HUDEP-2 (cell line): Measurements from ENCODE around the gene OR10J4.
"Not testable (repeated sequence)": the region's sequence is repeated elsewhere in the genome, so short reads cannot be mapped to it uniquely, and the experiment has no call there.

Source experiments
- DNase-seq, 76 experiments: peaks; one replicate each; lab custom pipeline; 2025; ENCODE audit not compliant: unreplicated experiment in 76 of 76; lab: John Stamatoyannopoulos, UW

Gene OR10J4

DNA sequence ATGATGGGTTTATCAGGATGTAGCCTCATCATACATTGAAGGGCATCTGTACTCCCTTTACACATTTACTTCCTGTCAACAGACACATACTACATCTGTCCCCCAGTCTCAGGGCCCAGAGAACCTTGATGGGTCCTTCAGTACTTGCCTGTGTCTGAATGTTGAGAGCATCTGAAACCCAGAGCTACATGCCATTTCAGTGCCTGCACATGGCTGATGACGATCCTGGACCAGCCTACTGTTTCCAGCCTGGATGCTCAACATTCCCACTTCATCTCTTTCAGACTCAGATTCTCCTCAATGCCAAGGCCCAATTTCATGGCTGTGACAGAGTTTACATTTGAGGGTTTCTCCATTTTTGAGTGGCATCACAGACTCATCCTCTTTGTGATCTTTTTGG lies at the start of gene OR10J4:
OR10J4 (plus strand) TSS at position 301 of the 400 bp plus-strand sequence.
- no peak for DNase-seq

DNA sequence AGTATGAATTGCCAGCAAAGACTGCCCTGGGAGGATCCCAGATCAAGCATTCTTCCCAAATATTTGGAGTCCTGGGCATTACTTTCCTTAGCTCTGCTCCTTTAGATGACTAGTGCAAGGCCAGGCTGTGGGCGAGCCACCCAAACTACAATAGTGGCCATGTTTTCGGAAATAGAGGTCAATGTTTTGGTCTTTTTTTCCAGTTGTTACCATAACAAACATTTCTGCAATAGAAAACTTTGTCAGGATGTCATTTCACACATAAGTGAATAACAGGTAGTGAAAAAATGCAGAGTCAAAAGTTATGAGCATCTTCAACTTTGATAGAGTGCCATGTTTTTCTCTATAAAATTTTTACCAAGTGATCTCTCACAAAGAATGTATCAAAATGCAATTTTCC lies 25.2 kb upstream of the OR10J4 start:
- no peak for DNase-seq

DNA sequence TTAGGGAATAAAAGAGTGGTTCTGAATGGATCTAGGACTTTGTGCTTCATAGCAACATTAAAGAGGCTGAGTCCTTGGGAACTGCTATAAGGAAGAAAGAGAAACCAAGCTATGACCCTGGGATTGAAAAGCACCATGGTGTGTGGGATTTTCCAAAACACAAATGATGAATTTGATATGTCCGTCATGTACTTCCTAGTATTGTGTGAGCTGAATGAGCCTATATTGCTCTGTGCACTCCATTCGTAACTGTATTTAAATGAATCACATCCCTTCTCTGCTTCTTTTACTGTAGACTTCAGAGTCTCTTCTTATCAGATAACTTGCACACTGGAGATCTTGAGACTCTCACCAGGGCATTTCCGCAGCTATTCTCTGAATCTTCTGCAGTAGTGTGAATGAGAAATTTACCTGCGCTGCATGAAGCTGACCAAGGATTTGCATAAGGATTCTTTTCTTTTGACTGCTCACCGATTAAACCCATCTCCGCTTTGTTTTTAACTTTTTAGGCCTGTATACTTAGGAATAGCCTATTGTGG lies 23.1 kb upstream of the OR10J4 start:
- no peak for DNase-seq

DNA sequence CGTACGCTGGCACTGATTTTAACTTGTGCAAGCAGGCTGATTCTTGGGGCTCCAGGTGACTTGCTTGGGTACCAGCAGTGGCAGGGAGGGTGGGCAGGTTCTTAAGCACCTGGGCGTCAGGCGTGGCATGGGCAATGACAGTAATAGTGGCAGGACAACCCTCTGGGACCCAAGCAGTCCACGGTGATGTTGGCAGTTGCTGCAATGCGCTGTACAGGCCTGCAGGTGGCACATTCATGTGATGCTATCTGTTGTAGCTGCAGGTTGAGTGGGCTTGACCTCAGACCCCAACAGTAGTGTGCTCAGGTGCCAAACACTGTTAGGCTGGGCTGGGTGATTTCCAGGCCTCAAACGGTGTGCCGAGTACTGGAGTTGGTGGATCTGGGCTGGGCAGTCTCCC lies 10.2 kb upstream of the OR10J4 start:
- DNase-seq = no peak

DNA sequence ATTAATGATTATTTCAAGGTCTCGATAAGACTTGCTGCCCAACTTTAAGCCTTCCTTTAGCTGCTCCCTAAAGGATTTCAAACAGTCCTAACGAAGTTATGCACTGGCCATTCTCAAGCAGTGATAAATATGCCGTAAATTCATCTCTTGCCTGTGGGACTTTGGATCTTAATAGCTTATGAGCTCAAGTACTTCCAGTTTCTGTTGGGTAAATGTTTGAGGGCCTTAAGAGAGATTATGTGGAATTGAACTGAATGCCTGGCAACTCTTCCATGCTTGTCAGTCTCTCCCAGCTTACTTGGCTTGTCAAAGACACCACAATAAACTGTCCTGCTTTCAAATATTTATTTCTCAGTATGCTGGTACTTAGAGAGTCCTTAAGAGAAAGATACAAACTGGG lies 3.5 kb upstream of the OR10J4 start:
- DNase-seq = no peak

DNA sequence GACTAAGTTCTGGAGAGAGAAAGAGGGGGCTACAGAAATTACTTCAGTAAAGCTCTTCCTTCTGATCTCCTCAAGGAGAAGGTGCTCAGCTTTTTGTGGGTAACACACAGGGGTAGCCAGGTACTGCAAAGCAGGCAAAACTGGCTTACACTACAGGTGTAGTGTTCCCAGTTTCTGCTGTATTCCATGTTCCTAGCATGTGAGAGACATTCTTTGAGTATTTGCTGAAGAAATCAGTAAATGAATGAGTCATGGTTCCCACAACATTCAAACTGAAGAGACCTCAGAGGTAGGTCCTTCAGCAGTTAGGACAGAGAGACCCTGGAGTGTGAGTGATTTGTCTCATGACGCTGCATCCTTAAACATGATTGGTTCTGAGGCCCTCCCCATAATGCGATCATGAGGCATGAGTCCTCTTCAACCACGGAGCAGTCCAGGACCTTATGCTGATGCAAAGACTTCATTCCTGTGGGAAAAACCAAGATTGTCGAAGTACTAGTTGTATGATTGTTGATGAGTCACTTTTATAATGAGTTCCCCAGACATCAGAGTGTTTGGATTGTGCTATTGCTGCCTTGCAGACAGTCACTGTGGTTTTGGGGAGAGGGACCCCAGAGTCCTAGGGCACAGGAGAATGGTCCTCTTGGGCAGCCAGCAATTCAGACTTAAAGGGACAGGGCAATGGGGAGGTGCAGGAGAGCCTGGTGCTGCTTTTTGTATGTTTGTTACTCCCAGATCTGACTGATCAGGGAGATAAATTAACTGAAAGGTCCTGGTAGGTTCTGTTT lies 2.7 kb upstream of the OR10J4 start:
- DNase-seq = no peak

DNA sequence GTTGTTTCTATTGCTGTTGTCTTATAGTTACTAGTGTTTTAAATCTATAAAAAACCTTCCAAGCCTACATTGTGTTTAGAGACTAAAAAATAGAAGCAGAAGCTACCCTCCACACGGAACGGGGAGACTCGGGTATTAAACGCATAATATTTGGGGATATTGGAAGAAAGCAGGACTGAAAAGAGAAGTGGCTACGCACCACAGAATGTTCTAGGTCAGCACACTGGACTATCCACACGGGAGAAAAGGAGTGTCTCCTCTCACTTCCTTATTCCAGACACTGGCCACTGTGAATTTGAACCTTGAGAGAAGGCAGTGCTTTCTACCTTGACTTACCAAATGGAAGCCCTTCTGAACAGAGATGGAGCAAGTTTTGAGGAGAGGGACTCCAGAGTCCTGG lies 1.0 kb upstream of the OR10J4 start:
- no peak for DNase-seq

DNA sequence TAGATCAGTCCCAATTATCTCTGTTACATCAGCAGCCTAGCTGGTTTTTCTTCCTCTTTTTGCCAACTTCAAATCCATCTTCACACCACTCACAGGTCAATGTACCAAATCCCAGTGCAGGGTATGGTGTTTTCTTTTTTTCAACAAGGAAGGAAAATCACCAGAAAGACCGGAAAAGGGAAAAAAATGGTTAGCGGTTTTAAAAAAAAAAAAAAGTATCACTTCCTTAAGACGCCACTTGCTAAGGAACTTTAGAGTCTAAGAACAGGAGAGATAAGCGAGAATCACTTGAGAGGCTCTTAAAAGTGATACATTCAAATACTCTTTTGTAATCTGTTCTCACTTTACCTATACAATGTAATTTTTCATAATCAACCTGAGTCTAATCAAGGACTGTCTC lies 4.5 kb downstream of the OR10J4 start:
- DNase-seq = no peak

DNA sequence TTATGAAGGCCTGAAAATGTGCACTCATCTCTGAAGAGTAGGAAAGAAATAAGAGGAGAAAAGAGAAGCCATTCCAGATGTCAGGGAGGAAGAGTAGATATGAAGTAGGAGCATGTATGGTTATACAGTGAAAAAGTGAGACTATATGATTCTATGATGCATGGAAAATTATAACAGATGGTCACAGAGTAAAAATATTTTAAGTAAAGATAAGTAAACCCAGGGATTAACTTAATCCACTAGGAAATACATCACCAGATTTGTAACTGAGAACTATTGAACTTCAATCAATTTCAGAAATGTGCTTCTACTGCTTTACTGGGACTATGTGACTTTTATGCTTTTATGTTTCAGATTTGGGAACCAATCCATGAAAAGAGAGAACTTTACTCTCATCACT lies 7.4 kb downstream of the OR10J4 start, which contains the start of gene OR10J1:
OR10J1 (plus strand) TSS at position 301 of the 400 bp plus-strand sequence; CDS start at position 371, 70 bp downstream.
- no peak for DNase-seq

DNA sequence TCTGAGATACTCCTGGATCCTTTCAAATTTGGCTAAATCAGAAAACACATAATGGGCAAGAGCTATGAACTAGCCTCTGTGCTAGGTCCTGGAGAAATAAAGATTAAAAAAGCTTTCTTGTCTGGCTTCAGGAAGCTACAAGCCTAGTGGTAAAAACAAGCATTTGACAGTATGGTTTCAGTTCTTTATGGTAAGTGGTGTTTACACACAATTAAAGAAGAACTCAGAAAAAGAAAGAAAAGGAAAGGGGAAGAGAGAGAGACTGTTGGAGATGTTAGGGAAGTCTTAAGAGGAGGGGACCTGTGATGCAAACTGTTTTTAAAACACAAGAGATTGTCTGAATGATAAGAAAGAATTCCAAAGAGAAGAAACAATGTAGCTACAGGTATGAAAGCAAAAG lies 9.4 kb downstream of the OR10J4 start:
- DNase-seq = no peak

DNA sequence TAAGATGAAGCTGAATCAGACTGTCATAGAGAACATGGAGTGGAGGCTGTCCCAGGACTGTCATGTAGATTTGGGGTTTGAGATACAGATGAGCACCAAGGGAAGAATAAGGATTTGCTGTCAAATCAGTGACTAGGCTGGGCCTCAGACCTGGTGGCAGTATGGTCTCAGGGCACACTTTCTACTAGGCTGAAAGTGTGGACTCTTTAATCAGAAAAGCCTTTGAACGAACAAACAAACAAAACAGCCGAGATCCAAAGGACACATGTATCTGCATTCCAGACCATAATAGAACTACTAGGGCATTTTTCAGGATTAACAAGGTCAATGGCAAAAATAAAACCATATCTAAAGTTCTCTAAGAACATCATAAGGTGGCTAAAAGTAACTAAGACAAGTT lies 10.4 kb downstream of the OR10J4 start:
- no peak for DNase-seq

DNA sequence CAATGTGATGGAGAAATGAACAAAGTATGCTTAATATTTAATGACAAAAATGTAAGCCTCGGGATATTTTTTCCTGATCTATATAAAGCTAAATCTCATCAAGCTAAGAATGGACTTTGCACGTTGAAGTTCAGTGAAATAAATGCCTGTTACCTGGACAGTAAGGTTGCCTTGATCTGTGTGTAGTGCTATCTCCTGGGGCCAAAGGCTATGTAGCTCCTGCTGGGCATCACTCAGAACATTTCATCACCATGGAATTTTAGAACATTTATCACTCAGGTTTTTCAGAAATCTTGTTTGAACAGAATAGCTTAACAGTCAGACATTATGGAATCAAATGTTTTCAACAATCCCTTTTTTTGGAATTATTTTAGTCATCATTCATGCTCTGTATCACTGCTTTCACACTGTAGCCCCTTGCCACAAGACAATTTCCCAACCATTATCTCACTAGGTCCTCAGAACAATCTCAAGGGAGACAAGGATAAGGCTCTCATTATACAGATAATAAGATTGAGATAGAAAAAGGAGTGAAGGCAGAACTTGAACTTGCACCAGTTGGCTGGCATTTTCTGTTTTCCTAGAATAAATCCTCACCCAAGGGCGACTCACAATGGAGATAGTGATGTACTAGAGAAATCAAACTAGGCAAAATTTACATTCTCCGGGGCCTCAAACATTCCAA lies 11.2 kb downstream of the OR10J4 start:
- no peak for DNase-seq

DNA sequence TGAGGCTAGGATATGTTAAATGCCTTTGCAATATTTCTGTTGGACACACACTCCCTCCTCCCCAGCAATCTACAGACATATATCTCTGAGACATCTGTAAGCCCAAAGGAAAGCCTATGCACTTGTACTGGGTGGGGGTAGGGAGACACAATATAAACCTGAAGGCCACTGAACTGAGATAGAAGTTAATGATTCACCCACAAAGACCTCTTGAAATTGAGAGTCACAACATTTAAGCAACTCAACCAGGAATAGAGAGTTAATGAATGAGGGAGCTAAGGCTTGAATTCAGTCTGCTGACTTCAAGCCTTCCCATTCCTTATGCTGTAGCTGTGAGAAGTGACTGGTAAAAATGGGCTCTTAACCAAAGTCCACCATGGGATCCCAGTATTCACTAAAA lies 12.5 kb downstream of the OR10J4 start:
- no peak for DNase-seq

DNA sequence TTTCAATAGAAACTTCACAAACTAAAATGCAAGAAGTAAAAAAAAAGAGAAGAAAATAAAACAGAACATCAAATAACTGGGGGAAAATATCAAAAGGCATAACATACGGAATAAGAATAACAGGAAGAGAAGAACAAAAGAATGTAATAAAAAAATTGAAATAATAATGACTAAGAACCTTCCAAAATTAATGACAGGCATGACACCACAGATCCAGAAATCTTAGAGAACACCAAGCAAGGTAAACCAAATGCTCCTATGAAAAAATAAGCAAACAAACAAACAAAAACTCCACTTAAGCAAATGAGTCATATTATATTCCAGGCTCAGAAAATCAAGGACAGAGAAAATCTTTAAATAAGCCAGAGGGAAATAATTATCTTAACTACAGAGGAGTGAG lies 16.2 kb downstream of the OR10J4 start:
- no peak for DNase-seq

DNA sequence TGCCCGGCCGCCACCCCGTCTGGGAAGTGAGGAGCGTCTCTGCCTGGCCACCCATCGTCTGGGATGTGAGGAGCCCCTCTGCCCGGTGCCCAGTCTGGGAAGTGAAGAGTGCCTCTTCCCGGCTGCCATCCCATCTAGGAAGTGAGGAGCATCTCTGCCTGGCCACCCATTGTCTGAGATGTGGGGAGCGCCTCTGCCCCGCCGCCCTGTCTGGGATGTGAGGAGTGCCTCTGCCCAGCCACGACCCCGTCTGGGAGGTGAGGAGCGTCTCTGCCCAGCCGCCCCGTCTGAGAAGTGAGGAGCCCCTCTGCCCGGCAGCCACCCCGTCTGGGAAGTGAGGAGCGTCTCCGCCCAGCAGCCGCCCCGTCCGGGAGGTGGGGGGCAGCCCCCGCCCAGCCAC lies 17.6 kb downstream of the OR10J4 start:
- not testable (repeated sequence) for DNase-seq

DNA sequence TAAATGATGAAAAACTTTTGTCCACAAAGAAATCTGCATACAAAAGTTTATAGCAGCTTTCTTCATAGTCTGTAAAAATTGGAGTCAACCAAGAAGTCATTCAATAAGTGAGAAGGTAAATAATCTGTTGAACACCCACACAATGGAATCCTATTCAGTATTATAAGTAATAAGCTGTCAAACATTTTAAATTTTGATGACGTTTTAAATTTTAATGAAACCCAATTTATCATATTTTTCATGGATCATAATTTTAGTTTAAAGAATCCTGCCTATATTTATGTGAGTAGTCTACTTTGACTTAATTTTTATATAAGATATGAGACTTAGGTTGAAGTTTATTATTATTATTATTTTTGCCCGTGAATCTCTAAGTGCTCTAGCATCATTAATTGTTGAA lies 27.5 kb downstream of the OR10J4 start:
- no peak for DNase-seq

DNA sequence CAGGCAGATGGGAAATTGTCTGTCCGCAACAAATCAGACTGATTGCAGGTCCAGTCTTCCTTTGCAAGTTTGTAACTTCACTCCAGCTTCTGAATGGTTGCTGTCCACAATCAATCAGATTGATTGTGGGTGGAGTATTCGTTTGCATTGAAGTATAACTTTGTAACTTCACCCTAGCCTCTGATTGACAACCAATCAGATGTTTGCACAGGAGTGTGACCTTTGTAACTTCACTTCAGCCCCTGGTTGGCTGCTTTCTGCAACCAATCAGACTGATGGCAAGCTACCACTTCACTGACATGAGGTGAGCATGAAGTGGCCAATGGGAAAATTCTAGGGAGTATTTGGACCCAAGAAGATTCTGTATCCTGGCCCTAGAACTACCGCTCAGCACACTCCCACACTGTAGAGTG lies 33.2 kb downstream of the OR10J4 start:
- DNase-seq = no peak

DNA sequence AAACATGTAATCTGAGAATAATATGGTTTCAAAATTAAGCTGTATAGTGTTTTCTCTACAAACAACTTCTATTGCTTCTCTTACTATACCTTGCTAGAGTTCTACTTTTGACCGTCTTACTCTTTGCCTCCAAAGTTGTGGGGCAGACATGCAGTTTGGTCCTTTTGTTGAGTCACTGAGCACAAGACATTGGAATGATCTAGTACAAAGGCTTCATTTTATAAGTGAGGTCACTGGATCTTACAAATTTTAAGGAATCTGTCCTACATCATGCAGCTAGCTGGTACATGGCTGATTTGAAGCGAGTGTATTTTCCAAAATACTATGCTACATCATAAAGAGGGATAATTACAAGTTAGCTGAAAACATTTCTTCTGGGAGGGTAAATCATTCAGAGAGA lies 36.3 kb downstream of the OR10J4 start:
- DNase-seq = no peak

DNA sequence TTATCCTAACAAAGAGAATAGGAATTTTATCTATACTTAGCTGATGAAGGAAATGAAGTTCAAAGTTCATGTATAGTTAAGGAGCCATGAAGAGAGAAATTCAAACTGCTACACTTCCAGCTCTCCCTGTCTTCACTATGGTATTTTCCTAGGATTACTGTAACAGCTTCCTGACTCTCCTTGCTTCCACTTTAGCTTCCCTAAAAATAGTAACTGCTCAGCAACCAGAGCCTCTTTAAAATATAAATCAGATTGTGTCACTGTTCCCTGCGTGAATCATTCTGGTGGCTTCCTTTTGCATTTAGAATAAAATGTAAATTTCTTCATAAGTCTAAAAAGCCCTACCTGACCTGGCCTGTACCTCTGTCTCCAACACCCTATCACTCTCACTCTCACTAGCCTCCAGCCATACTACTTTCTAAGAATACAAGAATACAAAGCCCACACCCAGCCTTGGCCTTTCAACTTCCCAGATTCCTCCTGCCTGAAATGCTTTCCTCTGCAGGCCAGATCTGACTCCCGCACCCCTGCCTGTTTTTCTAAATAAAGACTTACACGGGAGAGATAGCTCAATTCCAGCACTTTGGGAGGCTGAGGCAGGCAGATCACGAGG lies 38.0 kb downstream of the OR10J4 start:
- no peak for DNase-seq

DNA sequence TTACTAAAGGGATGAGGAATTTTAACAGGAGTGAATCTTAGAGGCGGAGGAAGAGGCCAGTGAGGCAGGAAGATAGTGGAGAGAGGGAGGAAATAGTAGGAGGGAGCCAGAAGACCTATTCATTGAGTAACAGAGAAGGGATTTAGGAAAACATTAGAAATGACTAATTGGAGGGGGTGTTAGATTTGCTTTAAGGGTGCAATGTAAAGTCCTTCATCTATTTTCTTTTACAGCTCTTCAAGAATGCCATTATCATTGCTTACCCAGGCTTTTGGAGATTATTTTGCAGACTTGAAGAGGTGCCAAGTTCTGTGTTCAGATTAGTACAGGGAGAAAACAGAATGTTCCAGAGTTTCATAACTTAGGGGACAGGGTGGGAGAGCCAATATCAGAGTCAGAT lies 41.3 kb downstream of the OR10J4 start:
- no peak for DNase-seq

DNA sequence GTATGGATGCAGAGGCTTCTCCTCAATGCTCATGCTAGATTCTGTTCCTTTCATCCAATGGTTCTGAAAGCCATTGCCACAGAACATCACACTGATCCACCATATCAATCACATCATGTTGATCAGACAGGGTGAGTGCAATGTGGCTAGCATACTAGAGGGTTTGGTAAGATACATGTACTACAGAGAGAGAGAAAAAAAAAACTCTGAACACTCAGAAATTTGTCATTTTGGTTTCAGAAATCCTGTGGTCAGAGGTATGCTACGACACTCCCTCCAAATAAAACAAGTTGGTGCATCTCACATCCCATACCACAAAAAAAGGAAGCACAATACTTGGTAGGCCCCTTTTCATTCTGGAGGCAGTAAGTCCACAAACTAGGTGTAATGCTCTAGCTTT lies 42.9 kb downstream of the OR10J4 start:
- DNase-seq = no peak
